ENCODE results near the gene SEPTIN12. TPM values are rescaled to one million over a fixed set of nuclear protein-coding genes. Genes with fewer than 3 reads are reported as not detected.

Gene SEPTIN12
- total RNA-seq, 1 donor = not detected

DNA sequence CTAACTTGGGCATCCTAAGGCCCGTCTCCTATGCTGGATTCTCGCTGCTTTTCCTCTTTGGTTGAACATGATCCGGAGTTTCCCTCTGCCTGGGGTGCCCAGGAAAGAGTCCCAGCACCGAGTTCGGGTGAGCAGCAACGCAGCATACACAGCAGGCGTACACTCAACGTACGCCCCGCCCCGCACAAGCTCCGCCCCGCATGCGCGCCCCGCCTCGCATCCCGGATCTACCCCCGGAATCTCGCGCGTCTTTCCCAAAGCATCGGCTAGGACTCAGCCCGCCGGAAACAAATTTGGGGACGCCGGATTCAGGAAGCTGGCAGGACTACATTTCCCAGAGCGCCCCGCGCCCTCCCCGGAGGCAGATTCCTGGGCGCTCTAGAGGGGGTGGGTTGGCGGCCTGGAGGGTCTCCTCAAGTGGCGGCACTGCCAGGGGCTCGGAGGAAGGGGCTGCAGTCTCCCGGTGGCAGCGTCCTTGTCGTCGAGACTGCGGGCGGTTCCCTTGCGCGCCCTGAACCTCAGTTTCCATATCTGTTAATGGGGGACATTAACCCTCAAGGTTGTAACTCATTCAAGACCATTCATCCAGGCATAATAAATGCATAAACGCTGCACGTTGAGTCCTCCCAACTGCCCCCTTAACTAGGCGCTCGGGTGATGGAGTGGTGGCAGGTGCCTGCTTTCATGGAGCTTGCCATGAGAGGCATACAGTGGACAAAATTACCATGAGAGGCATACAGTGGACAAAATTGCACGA is 19.4 kb downstream of the SEPTIN12 start:
- H3K4me3 ChIP-seq (ENCODE audit: low read depth, low read length) = peak overlapping the region; percentile 77
- DNase-seq (ENCODE audit: low read depth) = peak; percentile 93
- TF ChIP-seq, protein P1, sequence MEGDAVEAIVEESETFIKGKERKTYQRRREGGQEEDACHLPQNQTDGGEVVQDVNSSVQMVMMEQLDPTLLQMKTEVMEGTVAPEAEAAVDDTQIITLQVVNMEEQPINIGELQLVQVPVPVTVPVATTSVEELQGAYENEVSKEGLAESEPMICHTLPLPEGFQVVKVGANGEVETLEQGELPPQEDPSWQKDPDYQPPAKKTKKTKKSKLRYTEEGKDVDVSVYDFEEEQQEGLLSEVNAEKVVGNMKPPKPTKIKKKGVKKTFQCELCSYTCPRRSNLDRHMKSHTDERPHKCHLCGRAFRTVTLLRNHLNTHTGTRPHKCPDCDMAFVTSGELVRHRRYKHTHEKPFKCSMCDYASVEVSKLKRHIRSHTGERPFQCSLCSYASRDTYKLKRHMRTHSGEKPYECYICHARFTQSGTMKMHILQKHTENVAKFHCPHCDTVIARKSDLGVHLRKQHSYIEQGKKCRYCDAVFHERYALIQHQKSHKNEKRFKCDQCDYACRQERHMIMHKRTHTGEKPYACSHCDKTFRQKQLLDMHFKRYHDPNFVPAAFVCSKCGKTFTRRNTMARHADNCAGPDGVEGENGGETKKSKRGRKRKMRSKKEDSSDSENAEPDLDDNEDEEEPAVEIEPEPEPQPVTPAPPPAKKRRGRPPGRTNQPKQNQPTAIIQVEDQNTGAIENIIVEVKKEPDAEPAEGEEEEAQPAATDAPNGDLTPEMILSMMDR (IDR thresholded peaks at IDR 0.05; ENCODE audit: insufficient read depth, low read length) = no peak

- DNase-seq (ENCODE audit: low read depth) = peak; percentile 47
- H3K4me3 ChIP-seq (ENCODE audit: low read depth, low read length) = peak overlapping the region; percentile 77
- TF ChIP-seq, protein P1 (IDR thresholded peaks at IDR 0.05; ENCODE audit: insufficient read depth, low read length) = no peak
Measured at GRCh38 chr16:4767872-4768548, 20.1 kb downstream of the SEPTIN12 start.

- peak; percentile 95 for DNase-seq (ENCODE audit: low read depth)
- H3K4me3 ChIP-seq (ENCODE audit: low read depth, low read length) = peak within 1 kb of the TSS; percentile 86
- TF ChIP-seq, protein P1 (IDR thresholded peaks at IDR 0.05; ENCODE audit: insufficient read depth, low read length) = no peak
Measured at GRCh38 chr16:4766875-4767628, 21.1 kb downstream of the SEPTIN12 start, which contains the start of gene ZNF500. ZNF500 (minus strand) TSS chr16:4767162; CDS start chr16:4765978, 1,184 bp downstream.

DNA sequence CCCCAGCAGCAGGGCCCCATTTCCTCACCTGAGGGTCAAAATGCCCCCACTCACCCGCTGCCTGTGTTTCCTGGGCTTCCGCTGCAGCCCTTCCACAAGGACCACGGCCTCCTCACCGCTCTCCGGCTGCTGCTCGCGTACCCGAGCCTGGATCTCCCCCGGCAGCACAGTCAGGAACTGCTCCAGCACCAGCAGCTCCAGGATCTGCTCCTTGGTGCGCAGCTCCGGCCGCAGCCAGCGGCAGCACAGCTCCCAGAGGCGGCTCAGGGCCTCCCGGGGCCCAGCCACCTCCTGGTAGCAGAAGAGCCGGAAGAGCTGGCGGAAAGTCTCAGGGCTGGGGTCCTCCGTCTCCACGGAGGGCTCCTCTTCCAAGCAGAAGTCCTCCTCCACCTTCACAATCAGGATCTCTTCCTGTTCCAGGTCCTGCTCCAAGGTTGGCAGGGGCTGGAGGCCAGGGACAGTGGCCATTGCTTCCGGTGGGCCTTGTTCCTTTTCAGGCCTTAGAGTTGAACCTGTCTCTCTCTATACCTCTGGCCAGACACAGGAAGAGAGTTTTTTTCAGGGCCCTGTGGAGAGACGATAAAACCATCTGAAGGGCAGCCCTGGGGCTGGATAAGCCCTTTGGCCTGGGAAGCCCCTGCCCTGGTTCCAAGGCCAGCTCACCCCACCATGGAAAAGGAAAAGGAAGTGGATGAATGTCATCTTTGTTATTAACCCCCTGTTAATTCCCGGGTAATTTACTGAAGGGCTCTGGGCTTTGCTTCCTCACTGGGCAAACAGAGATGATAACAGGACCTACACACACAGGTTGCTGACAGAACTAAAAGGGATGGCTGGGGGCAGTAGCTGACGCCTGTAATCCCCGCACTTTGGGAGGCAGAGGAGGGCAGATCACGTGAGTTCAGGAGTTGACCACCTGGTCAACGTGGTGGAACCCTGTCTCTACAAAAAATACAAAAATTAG is 22.4 kb downstream of the SEPTIN12 start:
- TF ChIP-seq, protein P1 (IDR thresholded peaks at IDR 0.05; ENCODE audit: insufficient read depth, low read length) = no peak
- no peak for DNase-seq (ENCODE audit: low read depth)
- H3K4me3 ChIP-seq (ENCODE audit: low read depth, low read length) = peak overlapping the region; percentile 86

- no peak for DNase-seq (ENCODE audit: low read depth)
- H3K4me3 ChIP-seq (ENCODE audit: low read depth, low read length) = no peak overlapping the region
- TF ChIP-seq, protein P1 (IDR thresholded peaks at IDR 0.05; ENCODE audit: insufficient read depth, low read length) = no peak
Measured at GRCh38 chr16:4763791-4764190, 24.4 kb downstream of the SEPTIN12 start.

DNA sequence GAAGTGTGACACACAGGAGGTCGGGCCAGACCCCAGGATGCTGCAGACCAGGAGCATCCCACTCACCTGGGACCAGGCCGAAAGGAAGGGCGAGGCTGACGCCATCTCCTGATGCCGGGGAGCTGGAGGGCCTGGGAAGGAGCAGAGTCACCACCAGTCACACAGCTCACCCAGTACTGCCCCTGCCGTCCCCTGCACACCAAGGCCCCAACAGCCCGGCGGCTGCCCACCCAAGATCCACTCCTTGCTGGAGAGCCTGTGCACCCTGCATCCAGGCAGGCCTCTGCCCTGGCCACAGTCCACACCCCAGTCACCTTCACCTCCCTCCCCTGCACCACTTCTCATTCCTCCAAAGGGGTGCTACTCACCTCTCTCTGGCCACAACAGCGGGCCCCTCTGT is 25.9 kb downstream of the SEPTIN12 start:
- TF ChIP-seq, protein P1 (IDR thresholded peaks at IDR 0.05; ENCODE audit: insufficient read depth, low read length) = no peak
- no peak for DNase-seq (ENCODE audit: low read depth)

More for the DNA sequence above, 25.9 kb downstream of the SEPTIN12 start:
- H3K4me3 ChIP-seq (ENCODE audit: low read depth, low read length) = no peak overlapping the region

All from fibroblast of the aortic adventitia (primary cell).